Measurements from ENCODE around the gene DOCK3. TPM values are rescaled to one million over a fixed set of nuclear protein-coding genes. Genes with fewer than 3 reads are reported as not detected.

Gene DOCK3
- total RNA-seq, 5 donors from 2014 or later (not counting 1 experiment from before 2014, with no cell fraction given), result 2.0 to 3.2 (median 2.6) TPM

DNA sequence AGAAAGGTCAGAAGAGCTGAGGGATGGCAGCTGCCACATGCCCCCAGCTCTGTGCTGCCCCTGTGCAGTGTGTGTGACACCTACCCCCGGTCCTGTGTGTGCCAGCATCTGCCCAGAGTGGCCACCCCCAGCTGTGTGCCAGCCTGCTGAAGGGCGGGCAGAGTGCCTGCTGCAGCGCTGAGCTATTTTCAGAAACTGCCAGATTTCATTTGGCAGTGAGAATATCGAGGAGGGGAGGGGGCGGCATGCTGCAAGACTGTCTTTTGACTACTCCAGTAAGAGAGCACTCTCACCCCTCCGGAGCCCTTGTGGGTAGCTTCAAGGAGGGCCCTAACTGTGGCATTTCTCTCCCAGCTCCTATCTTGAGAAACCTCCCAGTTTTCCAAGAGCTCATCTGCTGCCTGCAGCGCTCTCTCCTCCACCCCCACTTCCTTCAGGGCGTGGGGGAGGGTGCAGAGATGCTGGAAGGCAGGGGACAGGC, 25.2 kb upstream of the DOCK3 start:
- no peak overlapping the region for H3K4me3 Mint-ChIP-seq
- no peaks in the 10 kb centered on the region for H3K9me3 Mint-ChIP-seq
- no peak overlapping the region for H3K27ac ChIP-seq (ENCODE audit: low read length)
- no peaks in the 10 kb centered on the region for H3K27me3 ChIP-seq (replicated peaks in 1 of 2; ENCODE audit: control insufficient read depth in 2 of 2, extremely low read depth in 1 of 2, insufficient read depth in 2 of 2, low read length in 1 of 2)
- H3K4me1 Mint-ChIP-seq, result peaks cover 0 to 5% (median 0%) of the 10 kb centered on the region in 3 donors
- no peak overlapping the region for H3K27ac Mint-ChIP-seq
- peaks cover 31 to 47% of the 10 kb centered on the region in 2 donors for H3K36me3 ChIP-seq (ENCODE audit: control insufficient read depth in 2 of 2, extremely low read depth in 1 of 2, insufficient read depth in 1 of 2, low read length in 1 of 2)
- ATAC-seq (replicated peaks in 1 of 4) (no peak), DNase-seq (no peak)
- WGBS (ENCODE audit: insufficient coverage), result 85% methylated on average over 2 of the region's 8 CpGs
- POLR2A ChIA-PET, result interaction anchor here in 1 of 2 donors (0.6 kb wide), 1 partner anchor 322 kb away, joined by 3 read pairs; no protein-coding TSS in a partner anchor
- no peaks in the 10 kb centered on the region for H3K4me1 ChIP-seq (ENCODE audit: control insufficient read depth in 1 of 2, extremely low read depth in 1 of 2, insufficient read depth in 2 of 2, low read length in 2 of 2)
- H3K4me3 ChIP-seq (ENCODE audit: control insufficient read depth in 1 of 2, extremely low read depth in 1 of 2, low read length in 1 of 2), result no peak overlapping the region
- H3K27me3 Mint-ChIP-seq, result no peaks in the 10 kb centered on the region
- CTCF ChIA-PET, result no interaction called here
- H3K36me3 Mint-ChIP-seq, result peaks cover 13% of the 10 kb centered on the region
- no peaks in the 10 kb centered on the region for H3K9me3 ChIP-seq

DNA sequence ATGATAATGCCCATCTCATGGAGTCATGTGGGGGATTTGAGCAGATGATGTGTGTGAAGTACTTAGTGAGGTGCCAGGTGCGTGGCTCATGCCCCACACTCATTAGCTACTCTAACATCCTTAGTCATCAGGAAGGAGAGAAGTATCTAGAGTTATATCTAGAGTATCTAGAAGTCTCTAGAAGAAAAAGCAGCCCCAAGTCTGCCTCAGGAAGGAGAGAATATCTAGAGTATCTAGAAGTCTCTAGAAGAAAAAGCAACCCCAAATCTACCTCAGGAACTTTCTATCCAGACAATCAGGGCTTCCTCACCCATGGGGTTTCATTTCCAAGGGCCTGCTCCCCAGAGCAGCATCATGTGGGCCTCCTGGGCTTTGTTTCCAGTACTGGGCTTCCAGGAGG, 24.7 kb upstream of the DOCK3 start:
- peaks cover 0 to 5% (median 2%) of the 10 kb centered on the region in 3 donors for H3K4me1 Mint-ChIP-seq
- Histone ChIP-seq H3K27ac (ENCODE audit: low read length) (no peak overlapping the region), H3K27me3 (replicated peaks in 1 of 2; ENCODE audit: control insufficient read depth in 2 of 2, extremely low read depth in 1 of 2, insufficient read depth in 2 of 2, low read length in 1 of 2) (no peaks in the 10 kb centered on the region), H3K4me3 (ENCODE audit: control insufficient read depth in 1 of 2, extremely low read depth in 1 of 2, low read length in 1 of 2) (no peak overlapping the region), H3K36me3 (ENCODE audit: control insufficient read depth in 2 of 2, extremely low read depth in 1 of 2, insufficient read depth in 1 of 2, low read length in 1 of 2) (peaks cover 28 to 42% of the 10 kb centered on the region in 2 donors), H3K9me3 (no peaks in the 10 kb centered on the region), H3K4me1 (ENCODE audit: control insufficient read depth in 1 of 2, extremely low read depth in 1 of 2, insufficient read depth in 2 of 2, low read length in 2 of 2) (peaks cover 0 to 4% of the 10 kb centered on the region in 2 experiments)
- no peaks in the 10 kb centered on the region for H3K27me3 Mint-ChIP-seq
- ChIA-PET POLR2A (interaction anchor here in 1 of 2 donors (0.6 kb wide), 1 partner anchor 321 kb away, joined by 3 read pairs; no protein-coding TSS in a partner anchor), CTCF (no interaction called here)
- ATAC-seq (replicated peaks in 1 of 4) (no peak), DNase-seq (no peak)
- peak overlapping the region; percentile 18 to 61 for H3K27ac Mint-ChIP-seq
- no CpG with 5 or more reads among the region's 1 CpG for WGBS (ENCODE audit: insufficient coverage)
- H3K9me3 Mint-ChIP-seq, result no peaks in the 10 kb centered on the region
- H3K4me3 Mint-ChIP-seq, result no peak overlapping the region
- H3K36me3 Mint-ChIP-seq, result peaks cover 9% of the 10 kb centered on the region

DNA sequence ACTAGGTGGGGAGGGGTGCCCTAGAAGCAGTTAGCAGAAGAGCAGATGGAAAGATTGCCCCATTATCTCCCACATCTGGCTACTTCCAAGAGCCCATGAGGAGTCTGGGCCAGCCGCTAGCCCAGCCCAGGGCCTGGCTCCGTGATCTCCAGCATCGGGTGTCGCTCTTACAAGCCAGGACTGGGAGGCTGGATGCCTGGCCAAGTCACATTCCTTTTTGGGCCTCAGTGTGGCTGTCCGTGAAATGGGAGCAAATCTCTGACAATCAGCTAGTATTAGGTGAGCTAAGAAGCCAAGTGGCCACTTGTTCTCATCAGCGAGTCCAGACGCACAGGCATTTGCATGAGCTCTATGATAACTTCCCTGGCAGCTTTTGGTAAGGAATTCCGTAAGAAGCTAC, 23.3 kb upstream of the DOCK3 start:
- no peaks in the 10 kb centered on the region for H3K9me3 Mint-ChIP-seq
- H3K36me3 ChIP-seq (ENCODE audit: control insufficient read depth in 2 of 2, extremely low read depth in 1 of 2, insufficient read depth in 1 of 2, low read length in 1 of 2), result peaks cover 20 to 27% of the 10 kb centered on the region in 2 donors
- H3K27me3 Mint-ChIP-seq, result no peaks in the 10 kb centered on the region
- no peak overlapping the region for H3K4me3 Mint-ChIP-seq
- H3K27me3 ChIP-seq (replicated peaks in 1 of 2; ENCODE audit: control insufficient read depth in 2 of 2, extremely low read depth in 1 of 2, insufficient read depth in 2 of 2, low read length in 1 of 2), result no peaks in the 10 kb centered on the region
- H3K4me1 Mint-ChIP-seq, result peaks cover 0 to 11% (median 7%) of the 10 kb centered on the region in 3 donors
- H3K27ac ChIP-seq (ENCODE audit: low read length), result no peak overlapping the region
- no peak for DNase-seq
- peaks cover 0 to 4% of the 10 kb centered on the region in 2 experiments for H3K4me1 ChIP-seq (ENCODE audit: control insufficient read depth in 1 of 2, extremely low read depth in 1 of 2, insufficient read depth in 2 of 2, low read length in 2 of 2)
- 96% methylated on average over 8 of the region's 8 CpGs for WGBS (ENCODE audit: insufficient coverage)
- no peak overlapping the region for H3K4me3 ChIP-seq (ENCODE audit: control insufficient read depth in 1 of 2, extremely low read depth in 1 of 2, low read length in 1 of 2)
- H3K36me3 Mint-ChIP-seq, result peaks cover 4% of the 10 kb centered on the region
- no peak for ATAC-seq (replicated peaks in 1 of 4)
- ChIA-PET POLR2A (no interaction called here), CTCF (interaction anchor here in 1 of 2 donors (1.3 to 3.3 kb wide), 2 partner anchors 35 to 37 kb away, joined by 3 to 33 read pairs; partner anchors contain the start of gene MAPKAPK3)
- H3K9me3 ChIP-seq, result no peaks in the 10 kb centered on the region
- peak overlapping the region in 1 of 2 donors; percentile 39 for H3K27ac Mint-ChIP-seq

DNA sequence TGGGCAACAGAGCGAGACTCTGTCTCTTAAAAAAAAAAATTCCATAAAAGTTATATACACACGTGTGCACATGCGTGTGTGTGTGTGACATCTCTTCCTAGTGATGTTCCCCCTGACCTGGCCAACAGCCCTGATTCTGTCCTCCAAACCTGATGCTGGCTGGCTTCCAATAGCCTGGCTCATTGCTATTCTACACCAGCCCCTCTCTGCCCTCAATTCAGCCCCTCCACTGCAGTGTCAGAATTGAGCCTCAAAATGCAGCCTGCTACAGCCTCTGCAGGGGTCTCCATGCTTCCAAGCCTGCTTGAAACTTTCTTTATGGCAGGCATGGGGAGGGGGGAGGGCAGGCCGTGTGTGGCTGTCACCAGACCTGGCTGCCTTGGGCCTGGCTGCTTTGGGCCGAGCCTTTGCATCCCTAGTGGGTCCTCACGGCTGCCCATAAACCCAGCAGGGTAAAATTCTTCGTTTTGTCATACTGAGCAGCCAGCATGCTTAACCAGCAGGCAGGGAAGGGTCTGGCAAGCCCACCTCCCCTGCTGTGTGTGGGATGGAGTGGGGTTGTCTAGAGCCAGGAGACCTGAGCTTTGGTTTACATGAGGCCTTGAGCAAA, 22.7 kb upstream of the DOCK3 start:
- POLR2A ChIA-PET, result interaction anchor here in 1 of 2 donors (0.6 kb wide), 1 partner anchor 50 kb away, joined by 5 read pairs; no protein-coding TSS in a partner anchor
- Histone ChIP-seq H3K4me3 (ENCODE audit: control insufficient read depth in 1 of 2, extremely low read depth in 1 of 2, low read length in 1 of 2) (no peak overlapping the region), H3K4me1 (ENCODE audit: control insufficient read depth in 1 of 2, extremely low read depth in 1 of 2, insufficient read depth in 2 of 2, low read length in 2 of 2) (peaks cover 0 to 4% of the 10 kb centered on the region in 2 experiments), H3K36me3 (ENCODE audit: control insufficient read depth in 2 of 2, extremely low read depth in 1 of 2, insufficient read depth in 1 of 2, low read length in 1 of 2) (peaks cover 18 to 22% of the 10 kb centered on the region in 2 donors), H3K27me3 (replicated peaks in 1 of 2; ENCODE audit: control insufficient read depth in 2 of 2, extremely low read depth in 1 of 2, insufficient read depth in 2 of 2, low read length in 1 of 2) (no peaks in the 10 kb centered on the region), H3K27ac (ENCODE audit: low read length) (no peak overlapping the region), H3K9me3 (no peaks in the 10 kb centered on the region)
- Mint-ChIP-seq H3K36me3 (peaks cover 3% of the 10 kb centered on the region), H3K4me1 (peaks cover 0 to 11% (median 7%) of the 10 kb centered on the region in 3 donors), H3K27me3 (no peaks in the 10 kb centered on the region), H3K9me3 (no peaks in the 10 kb centered on the region), H3K4me3 (no peak overlapping the region), H3K27ac (peak overlapping the region in 1 of 2 donors; percentile 58)
- DNase-seq (no peak), ATAC-seq (replicated peaks in 1 of 4) (no peak)
- CTCF ChIA-PET, result interaction anchor here (0.5 to 3.3 kb wide), 9 partner anchors 24 to 1917 kb away, joined by 3 to 33 read pairs (median 4); partner anchors contain the start of gene MAPKAPK3 (in 1 of the 2)
- 89% methylated on average over 7 of the region's 7 CpGs for WGBS (ENCODE audit: insufficient coverage)

DNA sequence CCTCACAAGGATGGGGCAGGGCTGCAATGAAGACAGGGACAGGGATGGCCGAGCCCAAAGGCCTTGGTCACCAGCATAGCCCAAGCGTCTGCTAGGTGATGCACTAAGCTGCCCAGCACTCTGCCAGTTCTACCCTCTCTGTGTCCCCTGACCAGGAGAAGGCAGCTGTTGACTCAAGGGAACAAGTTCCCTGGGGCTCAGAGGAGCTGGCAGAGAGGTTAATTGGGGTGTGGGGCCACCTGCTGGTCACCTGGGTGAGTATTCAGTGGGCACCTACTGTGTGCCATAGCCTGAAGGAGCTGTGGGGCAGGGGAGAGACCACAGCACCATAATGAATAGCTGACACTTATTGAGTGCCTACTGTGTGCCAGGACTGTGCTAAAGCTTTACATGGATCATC, 22.0 kb upstream of the DOCK3 start:
- POLR2A ChIA-PET, result interaction anchor here in 1 of 2 donors (0.6 kb wide), 1 partner anchor 51 kb away, joined by 5 read pairs; no protein-coding TSS in a partner anchor
- Mint-ChIP-seq H3K27ac (peak overlapping the region in 1 of 2 donors; percentile 45), H3K4me3 (no peak overlapping the region), H3K9me3 (no peaks in the 10 kb centered on the region), H3K36me3 (peaks cover under 1% of the 10 kb centered on the region), H3K27me3 (no peaks in the 10 kb centered on the region), H3K4me1 (peaks cover 0 to 11% (median 7%) of the 10 kb centered on the region in 3 donors)
- Histone ChIP-seq H3K9me3 (no peaks in the 10 kb centered on the region), H3K4me1 (ENCODE audit: control insufficient read depth in 1 of 2, extremely low read depth in 1 of 2, insufficient read depth in 2 of 2, low read length in 2 of 2) (peaks cover 0 to 4% of the 10 kb centered on the region in 2 experiments), H3K36me3 (ENCODE audit: control insufficient read depth in 2 of 2, extremely low read depth in 1 of 2, insufficient read depth in 1 of 2, low read length in 1 of 2) (peaks cover 15 to 18% of the 10 kb centered on the region in 2 donors), H3K27me3 (replicated peaks in 1 of 2; ENCODE audit: control insufficient read depth in 2 of 2, extremely low read depth in 1 of 2, insufficient read depth in 2 of 2, low read length in 1 of 2) (no peaks in the 10 kb centered on the region), H3K27ac (ENCODE audit: low read length) (no peak overlapping the region), H3K4me3 (ENCODE audit: control insufficient read depth in 1 of 2, extremely low read depth in 1 of 2, low read length in 1 of 2) (no peak overlapping the region)
- WGBS (ENCODE audit: insufficient coverage), result 90% methylated on average over 2 of the region's 2 CpGs
- DNase-seq, result peak in 28 of 35 experiments; percentile 11 to 65 (median 34)
- ATAC-seq (replicated peaks in 1 of 4), result peak; percentile 64 to 84 (median 75)
- CTCF ChIA-PET, result interaction anchor here (0.5 to 3.3 kb wide), 14 partner anchors 12 to 83 kb away, joined by 3 to 33 read pairs (median 4); partner anchors contain the start of gene MAPKAPK3 (in 1 of the 2)

DNA sequence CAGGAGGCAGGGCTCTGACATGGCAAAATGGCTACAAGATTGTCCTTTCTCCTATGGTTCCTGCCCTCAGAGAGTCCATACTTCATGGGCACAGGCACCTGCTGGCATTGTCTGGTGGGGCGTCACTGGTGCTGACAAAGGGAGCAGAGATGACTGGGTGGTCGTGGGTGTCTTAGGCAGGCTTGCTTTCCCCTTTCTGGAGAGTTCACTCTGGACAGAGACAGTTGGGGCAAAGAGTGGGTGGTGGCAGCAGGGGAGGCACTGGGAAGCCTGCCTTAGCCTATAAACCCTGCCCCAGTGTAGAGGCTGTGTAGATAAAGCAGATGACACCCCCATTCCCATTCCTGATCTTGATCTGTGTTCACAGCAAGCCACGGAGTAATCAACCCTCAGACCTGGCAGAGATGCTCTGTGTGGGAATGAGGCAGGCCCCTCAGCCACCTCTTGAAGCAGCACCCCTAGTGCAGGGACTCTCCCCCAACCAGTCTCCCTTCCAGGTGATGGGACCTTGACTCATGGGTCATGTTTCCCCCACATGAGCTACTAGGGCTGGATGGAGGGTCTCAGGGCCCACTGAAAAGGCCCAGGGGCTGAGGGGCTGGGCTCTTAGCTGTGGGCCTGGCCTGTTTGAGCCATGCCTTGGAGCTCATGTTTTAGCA, 20.7 kb upstream of the DOCK3 start:
- 100% methylated on average over 1 of the region's 3 CpGs for WGBS (ENCODE audit: insufficient coverage)
- Histone ChIP-seq H3K9me3 (no peaks in the 10 kb centered on the region), H3K4me3 (ENCODE audit: control insufficient read depth in 1 of 2, extremely low read depth in 1 of 2, low read length in 1 of 2) (no peak overlapping the region), H3K4me1 (ENCODE audit: control insufficient read depth in 1 of 2, extremely low read depth in 1 of 2, insufficient read depth in 2 of 2, low read length in 2 of 2) (peaks cover 0 to 4% of the 10 kb centered on the region in 2 experiments), H3K36me3 (ENCODE audit: control insufficient read depth in 2 of 2, extremely low read depth in 1 of 2, insufficient read depth in 1 of 2, low read length in 1 of 2) (peaks cover 1 to 5% of the 10 kb centered on the region in 2 donors), H3K27ac (ENCODE audit: low read length) (no peak overlapping the region), H3K27me3 (replicated peaks in 1 of 2; ENCODE audit: control insufficient read depth in 2 of 2, extremely low read depth in 1 of 2, insufficient read depth in 2 of 2, low read length in 1 of 2) (no peaks in the 10 kb centered on the region)
- Mint-ChIP-seq H3K36me3 (no peaks in the 10 kb centered on the region), H3K4me1 (peaks cover 0 to 11% (median 7%) of the 10 kb centered on the region in 3 donors), H3K27me3 (no peaks in the 10 kb centered on the region), H3K4me3 (no peak overlapping the region), H3K27ac (peak overlapping the region; percentile 12 to 41), H3K9me3 (no peaks in the 10 kb centered on the region)
- ATAC-seq (replicated peaks in 1 of 4) (peak in 1 of 4 experiments; percentile 8), DNase-seq (no peak)
- ChIA-PET POLR2A (no interaction called here), CTCF (interaction anchor here (1.1 to 3.3 kb wide), 6 partner anchors 34 to 82 kb away, joined by 3 to 33 read pairs (median 5); partner anchors contain the start of gene MAPKAPK3 (in 1 of the 2))
